ENCODE results near the gene EFNA4. TPM values are rescaled to one million over a fixed set of nuclear protein-coding genes. Genes with fewer than 3 reads are reported as not detected.

EFNA4 gene
- total and polyA plus RNA-seq, 9 of the 15 experiments (the other 6 are each of a cell fraction or from before 2014, with no cell fraction given), result 0.68 to 7.4 (median 6.1) TPM

GRCh38 chr1:155099331-155099730, 35.8 kb downstream of the EFNA4 start (continued):
- TF ChIP-seq HMGN3 (IDR thresholded peaks at IDR 0.05; ENCODE audit: borderline replicate concordance, extremely low read depth, insufficient read length, low read depth, low read length), result no peak

GRCh38 chr1:155103325-155103724, 39.8 kb downstream of the EFNA4 start:
- ATAC-seq, result no peak
- FAIRE-seq, result no peak
- Histone ChIP-seq H4K20me1 (replicated peaks; ENCODE audit: control insufficient read depth, insufficient read depth, low read length) (no peaks in the 10 kb centered on the region), H2AFZ (ENCODE audit: low read depth, low read length) (no peak overlapping the region), H3K27me3 (ENCODE audit: control insufficient read depth in 2 of 2, insufficient read depth in 2 of 2, low read length in 2 of 2) (no peaks in the 10 kb centered on the region), H3K9ac (ENCODE audit: insufficient read depth in 1 of 2, low read depth in 2 of 2, low read length in 2 of 2) (no peak overlapping the region), H3K36me3 (ENCODE audit: control insufficient read depth, insufficient read depth, low read length) (no peaks in the 10 kb centered on the region), H3K79me2 (ENCODE audit: control insufficient read depth, insufficient read depth, low read length) (no peaks in the 10 kb centered on the region), H3K9me1 (ENCODE audit: control insufficient read depth, insufficient read depth, low read length) (no peaks in the 10 kb centered on the region), H3K4me2 (ENCODE audit: insufficient read depth, low read length) (no peak overlapping the region), H3K4me1 (replicated peaks in 1 of 2; ENCODE audit: control insufficient read depth in 2 of 2, insufficient read depth in 2 of 2, low read length in 2 of 2) (peaks cover 7 to 12% of the 10 kb centered on the region in 2 experiments; a peak in 4 of 5 replicates), H3K27ac (ENCODE audit: extremely low read depth, low read depth, low read length) (no peak overlapping the region), H3K4me3 (no peak overlapping the region), H3K9me3 (replicated peaks; ENCODE audit: control insufficient read depth, insufficient read depth, low read depth, low read length) (no peaks in the 10 kb centered on the region)
- intact Hi-C loops (cut with micrococcal nuclease) (no loop called here), in situ Hi-C loops (cut with MboI) (no loop called here)
- no peak for DNase-seq (ENCODE audit: extremely low read depth in 1 of 4, low spot score in 3 of 4)
- BruUV-seq (replicated peaks), result no TSS peak
- TF ChIP-seq ARID3A (IDR thresholded peaks at IDR 0.05; ENCODE audit: borderline replicate concordance, low read depth, low read length) (no peak), CBX2 (IDR thresholded peaks at IDR 0.05; ENCODE audit: insufficient read depth, low read length, poor library complexity, severe bottlenecking) (no peak), NR3C1 (CRISPR knock-in tag; IDR thresholded peaks at IDR 0.05) (no peak), ZNF146 (CRISPR knock-in tag; IDR thresholded peaks at IDR 0.05; ENCODE audit: unreplicated experiment) (no peak)
- CTCF ChIA-PET (ENCODE audit: low intra/inter-chr PET ratio), result no interaction called here
- POLR2A ChIA-PET, result no interaction called here
- 50% methylated on average over 9 of the region's 9 CpGs for WGBS (ENCODE audit: insufficient coverage, low coverage, missing lambda C conversion rate)

All from K562 (cell line).